Adrenal gland (tissue), 12 donors: ENCODE measurements around the gene FAM20C. TPM values are rescaled to one million over a fixed set of nuclear protein-coding genes. Genes with fewer than 3 reads are reported as not detected.

Source experiments
- DNase-seq, 7 donors: peaks; one replicate each; pipeline ENCODE4 v3.0.0-alpha.2; 2019 to 2020
- H3K27ac ChIP-seq, 5 donors: fragments of 200-600 bp; sonication (generic) in 4 of 5; 1 replicate in 3 of 5; 2 replicates in 2 of 5; pipeline versions ENCODE4 v1.5.1 to v1.8.0; 2016 to 2020; ENCODE audit warnings: mild to moderate bottlenecking in 1 of 5
- H3K27me3 ChIP-seq: fragments of 200-600 bp; 2 replicates; pipeline ENCODE4 v1.8.0; 2021
- H3K36me3 ChIP-seq, 2 donors: fragments of 200-600 bp; replicated peaks in 1 of 2; 1 replicate in 1 of 2; 2 replicates in 1 of 2; pipeline versions ENCODE4 v1.5.1 to v1.8.0; 2018 to 2022
- H3K4me1 ChIP-seq, 2 donors: fragments of 200-600 bp; replicated peaks in 1 of 2; 1 replicate in 1 of 2; 2 replicates in 1 of 2; pipeline versions ENCODE4 v1.5.1 to v1.8.0; 2018 to 2021
- H3K4me3 ChIP-seq, 4 donors: fragments of 200-600 bp; sonication (generic) in 3 of 4; one replicate each; pipeline ENCODE4 v1.5.1; 2016 to 2018
- H3K9me3 ChIP-seq, 3 donors: fragments of 200-600 bp; sonication (generic) in 1 of 3; replicated peaks in 1 of 3; 1 replicate in 2 of 3; 2 replicates in 1 of 3; pipeline versions ENCODE4 v1.5.1 to v1.8.0; 2016 to 2021
- CTCF ChIP-seq, 6 experiments: fragments of 450-650 bp in 4 of 6; fragments of 200-600 bp in 2 of 6; sonication (generic) in 1 of 6; IDR thresholded peaks; 1 replicate in 5 of 6; 2 replicates in 1 of 6; pipeline versions ENCODE4 v1.5.1 to v1.8.0; 2016 to 2021; ENCODE audit warnings: antibody characterized with exemption in 6 of 6, mild to moderate bottlenecking in 2 of 6, moderate library complexity in 1 of 6
- POLR2A ChIP-seq, 2 donors: fragments of 450-650 bp; IDR thresholded peaks; one replicate each; pipeline ENCODE4 v1.6.1; 2017; ENCODE audit warnings: antibody characterized with exemption in 2 of 2, mild to moderate bottlenecking in 2 of 2, moderate library complexity in 1 of 2
- WGBS, 4 donors: extraction: QIAGEN DNeasy Blood & Tissue Kit in 2 of 4; methylation state at CpG; one replicate each; pipeline versions ENCODE4 v1.1.5 to v1.1.7; 2013 to 2017; 5-methylcytosine and 5-hydroxymethylcytosine counted together
- intact Hi-C, 2 donors: fragments of 100-400 bp; cut with DNase I; formaldehyde crosslinking; loops; one replicate each; pipeline versions ENCODE4 v1.14.1 to v1.15.0; 2022 to 2023
- polyA plus RNA-seq, 3 donors: library from polyadenylated mRNA; stranded (reverse); fragments of 200-250 nt in 2 of 3; fragments of 350-450 nt in 1 of 3; fragmentation: Illumina TruSeq in 1 of 3; extraction: RNeasy Lipid Tissue Mini Kit (QIAGEN cat#74804) in 1 of 3; gene quantifications; one replicate each; pipeline ENCODE4 v1.2.3, GENCODE V29; 2013 to 2014
- total RNA-seq, 9 donors: library from RNA; depleted of rRNA in 4 of 9; stranded (reverse); fragments of >200 nt in 4 of 9; fragments of 120-200 nt in 1 of 9; fragmentation: NEBNext Ultra II Directional in 1 of 9; extraction: Animal tissue kit (Norgen Biotek cat#: 25700) in 1 of 9; gene quantifications; one replicate each; pipeline versions ENCODE4 v1.1.0 to v1.2.4, GENCODE V29; 2013 to 2023
- donor health status: healthy with polysubstance abuse.
- donor health status: Bipolar disorder and iron deficiency.
- donor health status: DM: yes; HTN: yes; CAD: no.
- donor health status: DM: no; HTN: no; CAD: no.
- donor health status: DM: no; HTN: no; CAD: no.
- donor health status: DM: yes; HTN: yes; CAD: no.

FAM20C gene
- total and polyA plus RNA-seq, 12 donors = 2.8 to 57.9 (median 36.0) TPM

- Histone ChIP-seq H3K36me3 (peaks cover 0 to 12% of the 10 kb centered on the region in 2 donors), H3K4me3 (no peak overlapping the region), H3K27ac (no peak overlapping the region), H3K9me3 (no peaks in the 10 kb centered on the region), H3K27me3 (no peaks in the 10 kb centered on the region), H3K4me1 (peaks cover 0 to 12% of the 10 kb centered on the region in 2 donors)
- WGBS, 4 donors = 88 to 91% (median 90%) methylated on average over 3 to 24 of the region's 24 CpGs
- TF ChIP-seq POLR2A (IDR thresholded peaks at IDR 0.05) (no peak), CTCF (IDR thresholded peaks at IDR 0.05) (no peak)
- DNase-seq = no peak
- intact Hi-C loops = no loop called here
Measured at GRCh38 chr7:218316-218715, 25.9 kb downstream of the FAM20C start.

- Histone ChIP-seq H3K36me3 (peaks cover 0 to 12% of the 10 kb centered on the region in 2 donors), H3K4me3 (no peak overlapping the region), H3K27ac (peak overlapping the region in 2 of 5 donors; percentile 38 to 55), H3K9me3 (no peaks in the 10 kb centered on the region), H3K4me1 (peaks cover 0 to 12% of the 10 kb centered on the region in 2 donors), H3K27me3 (no peaks in the 10 kb centered on the region)
- intact Hi-C loops = no loop called here
- DNase-seq = peak in 1 of 7 donors; percentile 45
- TF ChIP-seq POLR2A (IDR thresholded peaks at IDR 0.05) (no peak), CTCF (IDR thresholded peaks at IDR 0.05) (no peak)
- WGBS, 4 donors = 87 to 100% (median 91%) methylated on average over 5 to 28 of the region's 28 CpGs
Measured at GRCh38 chr7:218896-219580, 26.7 kb downstream of the FAM20C start.

- DNase-seq = peak in 1 of 7 donors; percentile 47
- no peak overlapping the region for H3K4me3 ChIP-seq
- H3K27me3 ChIP-seq = no peaks in the 10 kb centered on the region
- peak overlapping the region in 2 of 5 donors; percentile 38 to 55 for H3K27ac ChIP-seq
- peaks cover 0 to 12% of the 10 kb centered on the region in 2 donors for H3K4me1 ChIP-seq
- WGBS, 4 donors = 65 to 90% (median 80%) methylated on average over 4 to 9 of the region's 9 CpGs
- peaks cover 0 to 9% of the 10 kb centered on the region in 2 donors for H3K36me3 ChIP-seq
- intact Hi-C loops = no loop called here
- H3K9me3 ChIP-seq = no peaks in the 10 kb centered on the region
- TF ChIP-seq CTCF (IDR thresholded peaks at IDR 0.05) (no peak), POLR2A (IDR thresholded peaks at IDR 0.05) (no peak)
Measured at GRCh38 chr7:219581-220150, 27.3 kb downstream of the FAM20C start.

- H3K4me1 ChIP-seq = peaks cover 0 to 12% of the 10 kb centered on the region in 2 donors
- TF ChIP-seq CTCF (IDR thresholded peaks at IDR 0.05) (no peak), POLR2A (IDR thresholded peaks at IDR 0.05) (no peak)
- no peak for DNase-seq
- no peak overlapping the region for H3K4me3 ChIP-seq
- H3K9me3 ChIP-seq = no peaks in the 10 kb centered on the region
- WGBS, 4 donors = 72 to 81% (median 75%) methylated on average over 24 to 28 of the region's 28 CpGs
- no peaks in the 10 kb centered on the region for H3K27me3 ChIP-seq
- H3K27ac ChIP-seq = peak overlapping the region in 2 of 5 donors; percentile 38 to 55
- intact Hi-C loops = no loop called here
- H3K36me3 ChIP-seq = peaks cover 0 to 6% of the 10 kb centered on the region in 2 donors
Measured at GRCh38 chr7:220151-220841, 27.9 kb downstream of the FAM20C start.
